NCI-H1417 (cell line): ENCODE results near the gene KICS2.

Experiments
- DNase-seq, 3 experiments: peaks; one replicate each; lab custom pipeline; 2025; lab: John Stamatoyannopoulos, UW

Gene KICS2

DNA sequence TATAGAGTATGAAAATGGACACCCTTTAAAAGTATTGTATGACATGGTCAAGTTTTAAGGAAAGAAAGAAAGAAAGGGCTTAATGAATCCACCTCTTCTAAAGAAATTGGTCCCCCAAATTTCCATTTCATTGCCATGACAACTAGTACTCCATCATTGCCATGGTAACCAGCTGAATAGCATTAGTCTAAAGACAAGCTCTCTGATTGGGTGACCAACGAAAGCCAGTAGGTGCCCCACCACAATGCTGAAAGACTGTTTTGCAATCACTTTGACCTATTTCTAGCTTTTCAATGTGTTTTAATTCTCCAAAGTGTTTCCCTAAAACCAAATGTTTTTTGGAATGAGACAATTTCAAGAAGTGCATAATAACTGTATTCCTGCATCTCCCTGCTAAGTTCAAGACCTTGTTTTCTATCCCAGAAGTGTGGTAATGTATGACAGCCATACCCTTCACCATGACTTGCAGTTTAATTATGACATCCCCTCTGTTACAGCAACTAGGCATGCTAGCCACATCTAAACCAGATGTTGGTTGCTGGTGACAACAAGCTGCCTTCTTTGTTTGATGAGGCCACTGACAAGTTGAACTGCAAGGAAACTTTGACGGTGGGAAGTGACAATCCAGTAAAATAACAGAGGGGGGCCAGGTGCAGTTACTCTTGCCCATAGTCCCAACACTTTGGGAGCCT is 46.7 kb downstream of the KICS2 start:
- DNase-seq, result no peak

DNA sequence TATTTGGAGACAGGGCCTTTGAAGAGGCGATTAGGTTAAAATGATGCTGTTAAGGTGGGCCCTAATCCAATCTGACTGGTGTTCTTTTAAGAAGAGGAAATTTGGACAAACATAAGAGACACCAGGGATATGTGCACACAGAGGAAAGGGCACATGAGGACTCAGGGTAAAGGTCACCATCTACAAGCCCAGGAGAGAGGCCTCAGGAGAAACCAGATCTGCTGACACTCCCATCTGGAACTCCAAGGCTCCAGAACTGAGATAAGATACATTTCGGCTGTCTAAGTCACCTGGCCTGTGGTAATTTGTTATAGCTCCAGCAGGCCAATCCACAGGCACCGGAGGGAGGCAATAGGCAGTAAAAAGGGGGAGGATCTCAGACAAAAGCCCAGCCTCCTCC is 48.6 kb downstream of the KICS2 start:
- DNase-seq, result no peak
